HG03095 (cell line): ENCODE data around the gene FKBP5.
"Not testable (repeated sequence)": the region's sequence is repeated elsewhere in the genome, so short reads cannot be mapped to it uniquely, and the experiment has no call there.

Source experiments
- ATAC-seq: cut with Tn5 transposase; IDR thresholded peaks from one replicate; pipeline ENCODE4 v1.9.1; 2021; ENCODE audit warnings: moderate library complexity; ENCODE audit not compliant: unreplicated experiment

Gene FKBP5

GRCh38 chr6:35688605-35689322 is at the start of gene FKBP5:
TSS of gene FKBP5 (minus strand) at chr6:35688915. CDS start at chr6:35642824, 46,091 bp downstream.
- ATAC-seq: peak; percentile 83

GRCh38 chr6:35737413-35738211 is 48.9 kb upstream of the FKBP5 start:
- ATAC-seq: no peak

GRCh38 chr6:35736982-35737412 is 48.3 kb upstream of the FKBP5 start, which contains the start of gene ARMC12:
TSS of gene ARMC12 (plus strand) at chr6:35737032. CDS start at chr6:35737109, 77 bp downstream.
- ATAC-seq: no peak

GRCh38 chr6:35736253-35736894 is 47.7 kb upstream of the FKBP5 start:
- ATAC-seq: no peak

- no peak for ATAC-seq
Measured at GRCh38 chr6:35735452-35735851, 46.7 kb upstream of the FKBP5 start.

GRCh38 chr6:35734319-35734718 is 45.6 kb upstream of the FKBP5 start:
- not testable (repeated sequence) for ATAC-seq

- ATAC-seq: no peak
Measured at GRCh38 chr6:35733633-35734032, 44.9 kb upstream of the FKBP5 start.

GRCh38 chr6:35731736-35732532 is 43.2 kb upstream of the FKBP5 start:
- peak; percentile 41 for ATAC-seq

GRCh38 chr6:35731414-35731735 is 42.7 kb upstream of the FKBP5 start:
- ATAC-seq: peak; percentile 35

GRCh38 chr6:35730745-35731413 is 42.2 kb upstream of the FKBP5 start:
- no peak for ATAC-seq

- ATAC-seq: no peak
Measured at GRCh38 chr6:35729722-35730121, 41.0 kb upstream of the FKBP5 start.

- no peak for ATAC-seq
Measured at GRCh38 chr6:35728683-35729678, 40.3 kb upstream of the FKBP5 start.

- ATAC-seq: peak; percentile 39
Measured at GRCh38 chr6:35727935-35728682, 39.4 kb upstream of the FKBP5 start.

- ATAC-seq: no peak
Measured at GRCh38 chr6:35727231-35727934, 38.7 kb upstream of the FKBP5 start.

GRCh38 chr6:35725721-35726438 is 37.2 kb upstream of the FKBP5 start:
- ATAC-seq: no peak

GRCh38 chr6:35725081-35725708 is 36.5 kb upstream of the FKBP5 start:
- no peak for ATAC-seq

- no peak for ATAC-seq
Measured at GRCh38 chr6:35724471-35724870, 35.8 kb upstream of the FKBP5 start.
